ENCODE data around the gene MLLT3. TPM values are rescaled to one million over a fixed set of nuclear protein-coding genes. Genes with fewer than 3 reads are reported as not detected.

The MLLT3 gene
- total RNA-seq, 1 experiment from 2014 or later = 50.7 TPM

DNA sequence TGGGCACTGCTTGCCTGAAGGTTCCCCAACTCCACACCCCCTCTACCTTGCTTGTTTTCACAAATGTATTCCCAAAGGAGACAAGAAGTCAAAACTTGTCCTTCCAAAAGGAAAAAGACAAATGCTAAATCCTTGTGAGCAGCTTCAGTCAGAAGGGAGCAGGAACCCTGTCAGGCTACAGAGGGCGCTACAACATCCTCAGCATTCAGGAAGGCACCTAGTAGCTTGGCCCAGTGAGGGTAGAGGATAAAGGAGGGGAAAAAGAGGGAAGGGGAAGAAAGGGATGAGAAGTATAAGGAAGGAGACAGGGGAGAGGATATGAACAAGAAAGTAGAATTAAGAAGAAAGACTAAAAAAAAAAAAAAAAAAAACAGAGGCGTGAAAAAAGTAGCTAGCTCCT, 97.5 kb downstream of the MLLT3 start:
- DNase-seq = no peak
- H3K36me3 ChIP-seq = 0 out of 2 replicates have a peak, but pooled peaks cover 2% of the 10 kb centered on the region
- no peaks in the 10 kb centered on the region for H3K27me3 ChIP-seq

DNA sequence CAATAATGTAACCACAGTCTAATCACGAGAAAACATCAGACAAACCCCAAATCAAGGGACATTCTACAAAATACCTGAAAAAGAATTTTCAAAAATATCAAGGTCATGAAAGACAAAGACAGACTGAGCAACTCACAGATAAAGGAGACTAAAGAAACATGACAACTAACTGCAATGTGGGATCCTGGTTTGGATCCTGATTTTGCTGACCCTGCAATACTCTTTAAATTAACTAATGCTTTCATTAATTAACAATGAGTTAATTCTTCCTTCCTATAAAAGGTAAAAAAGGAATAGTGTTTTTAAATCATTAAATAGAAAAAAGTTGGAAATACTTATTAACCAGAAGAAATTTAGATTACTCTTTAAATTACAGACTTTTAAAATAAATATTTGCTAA, 103.6 kb downstream of the MLLT3 start:
- H3K9me3 ChIP-seq = no peaks in the 10 kb centered on the region
- DNase-seq = no peak
- H3K36me3 ChIP-seq = 0 out of 2 replicates have a peak, but pooled peaks cover 2% of the 10 kb centered on the region
- no peaks in the 10 kb centered on the region for H3K27me3 ChIP-seq
- H3K4me3 ChIP-seq = no peak overlapping the region

More for the DNA sequence above, 97.5 kb downstream of the MLLT3 start:
- Histone ChIP-seq H3K9me3 (no peaks in the 10 kb centered on the region), H3K4me3 (no peak overlapping the region)

DNA sequence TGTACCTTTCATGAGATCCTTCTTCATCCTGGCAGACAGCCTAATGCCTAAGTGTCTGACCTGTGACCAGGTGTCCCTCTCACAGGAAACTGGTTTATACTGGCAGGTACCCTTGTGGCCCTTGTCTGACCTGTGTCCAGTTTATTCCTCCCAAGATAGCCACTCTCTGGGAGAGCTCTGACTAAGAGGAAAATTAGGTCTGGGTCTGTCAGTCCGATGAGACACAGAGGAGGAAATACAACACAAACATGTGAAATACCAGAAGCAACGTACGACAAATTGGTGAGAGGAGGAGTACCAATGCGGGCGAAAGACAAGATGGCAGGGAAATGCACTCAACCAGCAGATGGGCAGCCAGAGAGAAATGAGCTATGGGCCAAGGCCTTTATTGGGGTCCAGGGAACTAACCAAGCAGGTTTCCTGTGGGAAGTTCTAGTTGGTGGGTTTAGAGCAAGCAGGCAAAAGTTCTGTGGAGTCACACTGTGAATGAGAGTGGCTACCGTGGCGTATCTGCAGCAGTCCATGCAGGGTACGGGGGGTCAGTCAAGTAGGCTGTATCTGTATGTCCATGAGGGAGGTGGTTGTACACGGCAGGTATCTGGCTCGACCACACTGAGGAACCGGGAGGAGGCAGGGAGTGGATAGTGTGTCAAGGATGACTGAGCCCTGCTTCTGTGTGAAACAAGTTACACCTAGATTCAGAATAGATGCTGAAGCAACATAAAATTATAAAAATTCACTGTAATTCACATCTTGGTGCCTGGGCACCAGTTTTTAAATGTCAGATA, 109.0 kb downstream of the MLLT3 start:
- H3K36me3 ChIP-seq = no peaks in the 10 kb centered on the region
- no peaks in the 10 kb centered on the region for H3K9me3 ChIP-seq
- DNase-seq = no peak
- H3K4me3 ChIP-seq = no peak overlapping the region
- no peaks in the 10 kb centered on the region for H3K27me3 ChIP-seq

DNA sequence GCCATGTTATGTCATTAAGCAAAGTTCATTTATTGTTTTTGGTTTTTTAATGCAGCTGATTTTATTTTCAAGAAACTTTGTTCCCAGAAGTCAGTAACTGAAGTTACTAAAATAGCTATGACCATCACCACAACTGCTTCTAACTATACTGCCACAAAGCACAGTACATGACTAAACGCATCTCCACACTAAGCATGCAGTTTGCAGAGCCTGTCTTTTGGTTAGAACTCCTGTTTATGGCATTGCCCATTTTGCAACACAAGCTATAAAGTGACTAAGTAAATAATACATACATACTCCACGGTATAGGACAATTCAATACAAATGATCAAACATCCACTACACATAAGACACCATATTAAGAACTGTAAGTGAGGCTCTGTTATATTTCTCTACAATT, 109.7 kb downstream of the MLLT3 start:
- Histone ChIP-seq H3K36me3 (no peaks in the 10 kb centered on the region), H3K27me3 (no peaks in the 10 kb centered on the region), H3K4me3 (no peak overlapping the region), H3K9me3 (no peaks in the 10 kb centered on the region)
- no peak for DNase-seq

DNA sequence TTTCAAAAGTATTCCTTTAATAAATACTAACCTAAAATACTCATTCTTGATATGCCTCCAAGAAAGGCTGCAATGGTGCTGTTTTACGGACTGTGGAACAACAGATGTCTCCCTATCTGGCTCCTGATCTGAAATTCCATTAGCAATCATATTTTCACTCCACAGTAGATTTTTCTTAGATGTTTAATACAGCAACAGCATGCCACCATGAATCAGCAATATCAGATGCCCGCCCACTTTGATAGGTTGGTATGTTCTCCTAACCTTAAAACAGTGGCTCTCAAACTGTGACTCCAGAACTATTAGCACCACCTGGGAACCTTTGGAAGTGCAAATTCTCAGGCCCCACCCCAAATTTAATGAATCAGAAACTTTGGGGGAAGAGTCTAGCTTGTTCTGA, 110.2 kb downstream of the MLLT3 start:
- H3K4me3 ChIP-seq = no peak overlapping the region
- H3K27me3 ChIP-seq = no peaks in the 10 kb centered on the region
- DNase-seq = peak; percentile 65
- no peaks in the 10 kb centered on the region for H3K36me3 ChIP-seq
- H3K9me3 ChIP-seq = no peaks in the 10 kb centered on the region

DNA sequence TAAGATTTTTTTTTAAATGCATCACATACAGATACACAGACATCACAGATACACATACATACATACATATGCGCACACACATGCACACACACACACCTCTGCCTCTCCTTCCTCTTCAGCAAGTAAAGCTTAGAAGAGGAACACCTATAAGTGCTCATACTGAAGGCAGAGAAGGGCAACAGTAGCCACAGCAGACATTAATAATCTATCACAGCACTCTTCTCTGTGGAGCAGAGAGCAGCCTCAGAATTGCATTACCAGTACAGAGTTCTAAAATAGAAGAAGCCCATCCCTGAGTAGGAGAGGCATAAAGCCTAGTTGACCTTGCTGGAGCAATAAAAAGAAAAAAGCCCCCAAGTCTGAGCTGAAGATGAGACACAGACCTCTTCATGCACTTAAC, 110.6 kb downstream of the MLLT3 start:
- no peaks in the 10 kb centered on the region for H3K36me3 ChIP-seq
- no peaks in the 10 kb centered on the region for H3K27me3 ChIP-seq
- DNase-seq = no peak
- no peaks in the 10 kb centered on the region for H3K9me3 ChIP-seq
- no peak overlapping the region for H3K4me3 ChIP-seq

DNA sequence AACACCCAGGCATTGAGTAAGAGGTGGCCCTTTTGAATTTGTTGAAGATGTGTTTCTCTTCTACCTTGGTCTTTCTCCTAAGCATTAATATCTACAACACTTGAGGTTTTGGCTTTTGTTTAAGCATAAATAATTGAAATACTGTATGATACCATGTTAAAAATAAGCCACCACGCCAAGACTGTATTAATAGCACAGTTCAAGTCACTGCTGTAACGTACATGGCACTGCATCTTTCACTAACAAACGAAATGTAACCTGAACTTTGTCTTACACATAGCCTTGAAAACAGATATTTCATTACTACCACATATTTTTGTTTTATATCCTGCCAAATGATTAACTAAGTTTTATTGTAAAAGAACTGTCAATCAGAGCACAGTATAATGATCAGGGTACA, 112.8 kb downstream of the MLLT3 start:
- H3K4me3 ChIP-seq = no peak overlapping the region
- H3K36me3 ChIP-seq = no peaks in the 10 kb centered on the region
- no peaks in the 10 kb centered on the region for H3K27me3 ChIP-seq
- DNase-seq = no peak
- no peaks in the 10 kb centered on the region for H3K9me3 ChIP-seq

DNA sequence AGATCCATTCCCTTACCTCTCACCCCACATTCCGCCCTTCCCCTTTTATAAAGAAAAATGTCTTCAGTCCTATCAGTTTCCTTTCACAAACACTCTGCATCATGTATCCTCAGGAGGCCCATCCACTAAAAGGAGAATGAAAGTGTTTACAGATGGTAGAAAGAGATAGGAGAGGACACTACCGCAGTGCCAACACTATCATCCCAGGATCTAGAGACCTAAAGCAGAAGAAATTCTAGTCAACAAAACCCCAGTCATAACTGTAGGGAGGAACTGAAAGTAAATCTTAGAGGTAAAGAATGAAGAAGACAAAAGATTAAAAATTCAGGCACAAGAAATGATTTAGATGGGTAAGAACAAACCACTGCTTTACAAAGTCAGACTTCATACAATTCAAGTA, 114.1 kb downstream of the MLLT3 start:
- Histone ChIP-seq H3K27me3 (no peaks in the 10 kb centered on the region), H3K4me3 (no peak overlapping the region), H3K9me3 (no peaks in the 10 kb centered on the region), H3K36me3 (no peaks in the 10 kb centered on the region)
- DNase-seq = no peak

DNA sequence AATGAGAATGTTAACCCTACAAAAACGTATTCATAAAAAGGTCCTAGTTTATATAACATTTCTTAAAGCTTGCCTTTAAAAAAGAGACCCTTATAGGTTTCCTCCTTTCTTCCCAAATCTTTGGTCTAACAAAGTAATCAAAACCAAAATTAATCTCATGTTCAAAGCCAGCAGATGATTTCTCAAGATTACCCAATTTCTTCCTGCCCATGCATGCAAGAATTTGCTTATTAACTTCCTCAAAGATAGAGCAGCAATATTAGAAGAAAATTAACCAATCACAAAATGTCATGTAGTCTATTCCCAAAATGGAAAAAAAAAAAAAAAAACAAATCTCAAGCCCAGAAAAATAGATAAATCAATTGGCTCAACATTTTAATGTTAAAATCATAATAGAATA, 114.9 kb downstream of the MLLT3 start:
- H3K27me3 ChIP-seq = no peaks in the 10 kb centered on the region
- no peaks in the 10 kb centered on the region for H3K9me3 ChIP-seq
- H3K4me3 ChIP-seq = no peak overlapping the region
- no peaks in the 10 kb centered on the region for H3K36me3 ChIP-seq
- no peak for DNase-seq

DNA sequence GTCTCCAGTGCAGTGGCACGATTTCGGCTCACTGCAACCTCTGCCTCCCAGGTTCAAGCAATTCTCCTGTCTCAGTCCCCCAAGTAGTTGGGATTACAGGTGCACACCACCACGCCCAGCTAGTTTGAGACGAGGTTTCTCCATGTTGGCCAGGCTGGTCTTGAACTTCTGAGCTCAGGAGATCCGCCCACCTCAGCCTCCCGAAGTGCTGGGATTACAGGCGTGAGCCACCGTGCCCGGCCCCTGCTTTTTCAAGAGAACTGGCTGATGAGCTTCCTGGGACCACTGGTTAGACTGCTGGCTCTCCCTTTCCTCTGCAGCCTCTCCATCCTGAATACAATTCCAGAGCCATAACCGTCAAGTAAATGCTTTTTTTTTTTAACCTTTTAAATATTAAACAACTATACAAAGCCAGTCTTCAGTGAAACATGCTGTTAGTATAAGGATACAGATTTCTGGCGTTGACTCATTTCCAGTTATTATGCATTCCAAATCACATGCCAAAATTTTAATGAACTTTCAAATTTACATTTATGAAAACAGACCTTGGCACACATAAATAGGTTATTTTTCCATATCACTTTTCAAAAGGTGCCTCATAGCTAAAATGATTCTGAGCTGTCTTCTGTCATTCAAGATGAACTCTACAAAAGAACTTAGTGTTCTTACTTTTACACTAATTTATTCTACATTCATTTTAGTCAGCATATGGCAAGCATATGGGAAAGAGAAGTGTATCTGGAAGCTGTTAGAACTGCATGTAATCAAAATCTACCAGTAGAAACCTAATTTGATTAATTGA, 116.0 kb downstream of the MLLT3 start:
- Histone ChIP-seq H3K36me3 (no peaks in the 10 kb centered on the region), H3K27me3 (no peaks in the 10 kb centered on the region), H3K4me3 (no peak overlapping the region), H3K9me3 (no peaks in the 10 kb centered on the region)
- no peak for DNase-seq

DNA sequence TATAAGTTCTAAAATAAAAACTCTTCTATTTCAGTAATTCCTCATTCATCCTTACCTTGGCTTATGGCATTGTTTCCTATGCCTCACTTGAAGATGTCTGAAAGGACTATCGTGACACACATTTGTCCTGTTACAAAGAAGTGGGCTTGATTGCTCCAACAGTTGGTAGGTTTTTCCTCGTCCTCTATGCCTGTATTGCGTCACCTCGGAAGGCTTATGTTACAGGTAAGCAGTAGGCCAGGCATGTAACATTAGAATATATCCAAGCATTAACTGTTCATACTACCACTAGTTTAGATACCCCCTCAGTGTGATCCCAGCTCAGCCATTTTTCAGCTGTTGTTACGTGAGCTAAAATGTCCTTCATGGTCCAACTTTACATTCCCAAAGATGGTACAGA, 116.7 kb downstream of the MLLT3 start:
- no peak overlapping the region for H3K4me3 ChIP-seq
- H3K9me3 ChIP-seq = no peaks in the 10 kb centered on the region
- DNase-seq = no peak
- no peaks in the 10 kb centered on the region for H3K36me3 ChIP-seq
- no peaks in the 10 kb centered on the region for H3K27me3 ChIP-seq

DNA sequence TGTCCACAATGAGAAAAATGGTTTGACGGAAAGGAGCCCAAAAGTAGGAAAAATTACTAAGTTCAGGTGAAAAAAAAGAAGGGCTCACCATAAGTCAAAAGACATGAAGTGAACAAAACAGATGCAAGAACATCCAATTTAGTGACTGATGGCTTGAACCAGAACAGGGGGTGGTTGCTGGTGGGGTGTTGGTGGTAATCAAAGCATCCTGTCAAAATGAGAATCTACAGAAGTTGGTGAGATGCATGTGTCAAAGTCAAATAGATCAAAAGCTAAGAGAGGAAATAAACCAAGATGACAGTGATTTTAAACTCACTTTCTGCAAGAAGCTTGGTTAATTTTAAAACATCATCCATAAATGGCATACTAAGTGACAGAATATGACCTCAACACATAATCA, 117.4 kb downstream of the MLLT3 start:
- no peaks in the 10 kb centered on the region for H3K27me3 ChIP-seq
- no peaks in the 10 kb centered on the region for H3K9me3 ChIP-seq
- H3K4me3 ChIP-seq = no peak overlapping the region
- no peaks in the 10 kb centered on the region for H3K36me3 ChIP-seq
- DNase-seq = no peak

DNA sequence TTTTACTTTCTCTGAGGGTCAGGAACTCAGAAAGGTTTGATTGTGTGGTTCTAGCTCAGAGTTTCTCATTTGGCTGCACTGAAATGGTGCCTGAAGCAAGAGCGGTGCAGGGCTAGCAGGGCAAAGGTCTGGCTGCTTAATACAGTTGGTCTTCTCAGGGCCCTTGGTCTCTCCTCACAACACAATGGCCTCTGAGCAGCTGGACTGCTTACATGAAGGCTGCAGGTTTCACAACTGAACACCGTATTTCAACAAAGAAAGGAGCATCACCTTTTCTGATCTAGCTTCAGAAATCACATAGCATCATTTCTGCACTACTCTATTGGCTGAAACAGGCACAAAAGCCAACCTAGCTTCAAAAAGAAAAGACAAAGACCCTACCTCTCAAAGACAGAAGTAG, 122.2 kb downstream of the MLLT3 start:
- H3K9me3 ChIP-seq = no peaks in the 10 kb centered on the region
- H3K4me3 ChIP-seq = no peak overlapping the region
- H3K27me3 ChIP-seq = no peaks in the 10 kb centered on the region
- no peak for DNase-seq
- no peaks in the 10 kb centered on the region for H3K36me3 ChIP-seq

DNA sequence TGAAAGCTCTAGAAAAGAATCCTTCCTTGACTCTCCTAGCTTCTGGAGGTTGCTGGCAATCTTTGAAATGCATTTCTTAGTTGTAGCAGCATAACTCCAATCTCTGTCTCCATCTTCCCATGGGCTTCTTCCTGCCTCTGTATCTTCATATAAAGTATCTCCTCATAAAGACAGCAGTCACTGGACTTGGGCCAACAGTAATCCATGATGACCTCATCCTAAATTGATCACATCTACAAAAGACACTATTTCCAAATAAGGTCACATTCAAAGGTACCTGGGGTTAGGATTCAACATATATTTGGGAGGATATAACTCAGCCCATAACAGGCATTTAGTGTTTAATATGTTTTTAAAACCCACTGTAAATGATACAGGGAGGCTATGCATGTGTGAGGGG, 123.3 kb downstream of the MLLT3 start:
- no peaks in the 10 kb centered on the region for H3K27me3 ChIP-seq
- H3K36me3 ChIP-seq = no peaks in the 10 kb centered on the region
- no peak for DNase-seq
- no peak overlapping the region for H3K4me3 ChIP-seq
- no peaks in the 10 kb centered on the region for H3K9me3 ChIP-seq

DNA sequence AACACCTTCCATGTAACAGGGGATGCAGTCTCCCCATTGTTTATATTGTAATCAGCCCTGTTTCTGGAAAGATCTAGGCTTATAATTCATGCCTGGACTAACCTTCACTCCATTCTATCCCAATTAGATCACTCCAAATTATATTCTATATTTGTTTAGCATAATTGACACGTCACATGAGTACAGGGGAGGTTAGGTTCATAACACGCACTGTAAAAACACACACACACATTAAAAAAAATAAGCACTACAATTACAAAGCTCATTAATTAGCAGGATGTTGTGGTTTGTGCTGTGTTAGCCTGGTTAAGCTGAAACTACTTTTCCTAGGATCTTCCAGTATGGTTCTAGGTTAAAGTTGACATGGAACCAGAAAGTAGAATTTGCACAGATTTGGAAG, 126.0 kb downstream of the MLLT3 start:
- Histone ChIP-seq H3K27me3 (no peaks in the 10 kb centered on the region), H3K36me3 (no peaks in the 10 kb centered on the region)
- DNase-seq = no peak

DNA sequence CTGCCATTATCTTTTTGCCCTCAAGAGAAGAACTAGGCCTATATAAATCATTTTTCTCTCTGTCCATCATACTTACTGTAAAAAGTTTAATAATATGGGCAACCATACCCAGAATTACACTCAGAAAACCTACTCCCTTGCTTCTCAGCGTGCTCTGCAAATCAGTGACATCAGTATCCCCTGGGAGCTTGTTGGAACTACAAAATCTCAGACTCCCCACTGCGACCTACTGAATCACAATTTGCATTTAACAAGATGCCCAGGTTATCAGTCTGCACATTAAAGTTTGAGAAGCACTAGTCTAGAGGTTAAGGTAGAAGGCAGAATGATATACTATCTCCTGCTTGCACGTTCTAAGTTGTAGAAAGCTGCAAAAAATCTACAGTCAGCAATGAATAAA, 127.2 kb downstream of the MLLT3 start:
- Histone ChIP-seq H3K27me3 (no peaks in the 10 kb centered on the region), H3K9me3 (no peaks in the 10 kb centered on the region), H3K36me3 (no peaks in the 10 kb centered on the region), H3K4me3 (no peak overlapping the region)
- no peak for DNase-seq

More for the DNA sequence above, 126.0 kb downstream of the MLLT3 start:
- Histone ChIP-seq H3K4me3 (no peak overlapping the region), H3K9me3 (no peaks in the 10 kb centered on the region)

DNA sequence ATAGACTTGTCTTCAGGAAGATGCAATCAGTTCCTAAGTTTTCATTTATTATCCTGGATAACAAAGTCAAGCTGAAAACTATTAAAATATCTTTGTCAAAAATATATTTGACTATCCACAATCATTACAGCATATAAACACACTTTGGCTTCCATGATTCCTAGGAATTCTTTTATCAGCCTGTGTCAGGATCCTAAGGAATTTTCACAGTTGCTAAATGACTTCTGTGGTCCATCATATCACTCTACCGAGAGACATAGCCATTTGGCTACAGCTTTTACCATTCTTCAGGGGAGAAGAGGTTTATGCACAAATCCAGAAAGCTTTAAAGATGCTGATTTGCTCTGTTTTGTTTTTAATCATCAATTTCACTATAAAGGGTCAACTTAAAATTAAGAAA, 128.3 kb downstream of the MLLT3 start:
- H3K27me3 ChIP-seq = no peaks in the 10 kb centered on the region
- no peaks in the 10 kb centered on the region for H3K36me3 ChIP-seq
- no peaks in the 10 kb centered on the region for H3K9me3 ChIP-seq
- H3K4me3 ChIP-seq = no peak overlapping the region
- no peak for DNase-seq

DNA sequence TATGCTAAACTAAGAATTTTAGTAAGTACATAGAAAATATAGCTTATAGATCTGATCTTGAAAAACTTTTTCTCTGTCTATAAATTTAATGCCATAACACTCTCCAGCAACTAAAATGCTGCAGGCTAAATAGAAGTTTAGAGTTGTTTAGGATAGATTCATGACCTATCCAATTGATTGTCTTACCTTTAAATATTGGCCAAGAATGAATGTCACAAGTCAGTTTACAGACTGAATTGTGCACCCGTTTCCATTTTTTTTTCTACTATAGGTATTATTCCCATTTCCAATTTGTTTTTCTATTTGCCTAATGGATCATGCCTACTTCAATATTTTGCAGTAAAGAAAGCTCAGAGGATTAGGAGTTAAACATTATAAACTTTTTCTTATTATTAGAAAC, 129.5 kb downstream of the MLLT3 start:
- no peak for DNase-seq
- H3K27me3 ChIP-seq = 0 out of 2 replicates have a peak, but pooled peaks cover 2% of the 10 kb centered on the region
- H3K4me3 ChIP-seq = no peak overlapping the region
- H3K9me3 ChIP-seq = no peaks in the 10 kb centered on the region
- H3K36me3 ChIP-seq = no peaks in the 10 kb centered on the region

All from MG63 (cell line).